GM23248 (cell line): ENCODE measurements around the gene TSPAN1. TPM values are rescaled to one million over a fixed set of nuclear protein-coding genes. Genes with fewer than 3 reads are reported as not detected.

Source experiments
- DNase-seq: peaks from one replicate; pipeline ENCODE4 v3.0.0-alpha.2; 2015
- H2AFZ ChIP-seq: fragments of 200-600 bp; sonication (generic); 2 replicates; pipeline ENCODE4 v1.6.1; 2016; ENCODE audit warnings: antibody characterized with exemption
- H3F3A ChIP-seq: fragments of 200-600 bp; sonication (generic); 2 replicates; pipeline ENCODE4 v1.6.1; 2016; ENCODE audit warnings: mild to moderate bottlenecking, antibody characterized with exemption, mixed run types; ENCODE audit not compliant: insufficient read depth
- H3K27ac ChIP-seq: fragments of 200-600 bp; sonication (generic); 2 replicates; pipeline ENCODE4 v1.5.1; 2016; ENCODE audit warnings: mild to moderate bottlenecking
- H3K27me3 ChIP-seq: fragments of 200-600 bp; sonication (generic); replicated peaks from 2 replicates; pipeline ENCODE4 v1.6.1; 2016; ENCODE audit warnings: mild to moderate bottlenecking; ENCODE audit not compliant: insufficient read depth
- H3K36me3 ChIP-seq: fragments of 200-600 bp; sonication (generic); 2 replicates; pipeline ENCODE4 v1.6.1; 2016; ENCODE audit warnings: low read depth, mild to moderate bottlenecking
- H3K4me1 ChIP-seq: fragments of 200-600 bp; sonication (generic); 2 replicates; pipeline ENCODE4 v1.6.1; 2016; ENCODE audit warnings: mild to moderate bottlenecking; ENCODE audit not compliant: insufficient read depth
- H3K4me2 ChIP-seq: fragments of 200-600 bp; sonication (generic); one replicate; pipeline ENCODE4 v1.6.1; 2016; ENCODE audit warnings: mild to moderate bottlenecking; ENCODE audit not compliant: unreplicated experiment
- H3K4me3 ChIP-seq: fragments of 200-600 bp; sonication (generic); 2 replicates; pipeline ENCODE4 v1.5.1; 2016; ENCODE audit warnings: mild to moderate bottlenecking
- H3K79me2 ChIP-seq: fragments of 200-600 bp; sonication (generic); 2 replicates; pipeline ENCODE4 v1.6.1; 2016; ENCODE audit warnings: mild to moderate bottlenecking; ENCODE audit not compliant: insufficient read depth
- H3K9ac ChIP-seq: fragments of 200-600 bp; sonication (generic); 2 replicates; pipeline ENCODE4 v1.6.1; 2016; ENCODE audit warnings: mild to moderate bottlenecking
- H3K9me2 ChIP-seq: fragments of 200-600 bp; sonication (generic); 2 replicates; pipeline ENCODE4 v1.6.1; 2016; ENCODE audit warnings: mixed run types, mild to moderate bottlenecking, moderate library complexity; ENCODE audit not compliant: insufficient read depth
- H3K9me3 ChIP-seq: fragments of 200-600 bp; sonication (generic); one replicate; pipeline ENCODE4 v1.6.1; 2017; ENCODE audit warnings: low read depth
- H4K20me1 ChIP-seq: fragments of 200-600 bp; sonication (generic); 2 replicates; pipeline ENCODE4 v1.6.0; 2016; ENCODE audit not compliant: insufficient read depth
- EZH2 ChIP-seq: fragments of 200-600 bp; sonication (generic); IDR thresholded peaks from 2 replicates; pipeline ENCODE4 v1.6.1; 2018; ENCODE audit warnings: antibody characterized with exemption, mild to moderate bottlenecking; ENCODE audit not compliant: insufficient read depth, poor library complexity, severe bottlenecking
- EZH2phosphoT487 ChIP-seq: fragments of 200-600 bp; sonication (generic); IDR thresholded peaks from 2 replicates; pipeline ENCODE4 v1.6.1; 2018; ENCODE audit warnings: antibody characterized with exemption, moderate library complexity, mild to moderate bottlenecking, low read depth; ENCODE audit not compliant: insufficient read depth
- WGBS, 2 experiments: methylation state at CpG; one replicate each; pipeline ENCODE4 v1.1.6; 2015 to 2017; ENCODE audit warnings: low lambda C conversion rate in 2 of 2, low coverage in 1 of 2; ENCODE audit errors: missing lambda C conversion rate in 2 of 2; 5-methylcytosine and 5-hydroxymethylcytosine counted together
- in situ Hi-C: fragments of 300-500 bp; cut with MboI; formaldehyde crosslinking; loops from 2 replicates; pipeline ENCODE4 v1.15.0; 2020
- polyA plus RNA-seq: library from polyadenylated mRNA; unstranded; fragments of >200 nt; fragmentation: Nextera tagmentation; extraction: Ambion mirVana; gene quantifications from 2 replicates; pipeline ENCODE4 v1.2.1, GENCODE V29; 2016
- total RNA-seq: library from RNA; depleted of rRNA; stranded (reverse); fragments of >200 nt; shearing (Covaris generic); gene quantifications from 2 replicates; pipeline ENCODE4 v1.2.3, GENCODE V29; 2014

TSPAN1 gene
- total and polyA plus RNA-seq, 2 experiments from 2014 or later: 0.70 TPM; not detected in 1

DNA sequence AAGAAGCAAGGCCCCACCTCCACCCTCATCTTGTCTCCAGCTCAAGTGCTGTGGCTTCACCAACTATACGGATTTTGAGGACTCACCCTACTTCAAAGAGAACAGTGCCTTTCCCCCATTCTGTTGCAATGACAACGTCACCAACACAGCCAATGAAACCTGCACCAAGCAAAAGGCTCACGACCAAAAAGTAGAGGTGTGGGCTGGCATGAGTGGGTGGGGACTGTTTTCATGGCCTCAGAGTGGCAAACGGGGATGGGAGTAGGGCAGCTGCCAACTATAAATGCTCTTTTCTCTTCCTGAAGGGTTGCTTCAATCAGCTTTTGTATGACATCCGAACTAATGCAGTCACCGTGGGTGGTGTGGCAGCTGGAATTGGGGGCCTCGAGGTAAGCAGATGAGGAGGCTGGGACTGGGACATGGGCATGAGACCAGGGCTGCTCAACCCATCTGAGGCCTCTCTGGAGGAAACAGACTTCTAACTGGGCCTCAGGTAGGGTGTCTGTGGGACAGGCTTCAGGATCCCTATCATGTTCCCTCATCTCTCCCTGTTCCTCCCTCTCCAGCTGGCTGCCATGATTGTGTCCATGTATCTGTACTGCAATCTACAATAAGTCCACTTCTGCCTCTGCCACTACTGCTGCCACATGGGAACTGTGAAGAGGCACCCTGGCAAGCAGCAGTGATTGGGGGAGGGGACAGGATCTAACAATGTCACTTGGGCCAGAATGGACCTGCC, 10.2 kb downstream of the TSPAN1 start:
- Histone ChIP-seq H3K79me2 (no peaks in the 10 kb centered on the region), H3K9ac (no peak overlapping the region), H3F3A (peaks cover 14% of the 10 kb centered on the region), H3K9me3 (no peaks in the 10 kb centered on the region), H4K20me1 (no peaks in the 10 kb centered on the region), H3K4me1 (peaks cover 28% of the 10 kb centered on the region), H3K27me3 (no peaks in the 10 kb centered on the region), H3K9me2 (no peaks in the 10 kb centered on the region), H3K4me3 (no peak overlapping the region), H3K36me3 (no peaks in the 10 kb centered on the region), H2AFZ (no peak overlapping the region), H3K27ac (no peak overlapping the region), H3K4me2 (no peak overlapping the region)
- no peak for DNase-seq
- no peak for TF ChIP-seq EZH2phosphoT487
- no peak for TF ChIP-seq EZH2
- in situ Hi-C loops: no loop called here
- 62 to 66% methylated on average over 7 of the region's 7 CpGs for WGBS, 2 experiments

DNA sequence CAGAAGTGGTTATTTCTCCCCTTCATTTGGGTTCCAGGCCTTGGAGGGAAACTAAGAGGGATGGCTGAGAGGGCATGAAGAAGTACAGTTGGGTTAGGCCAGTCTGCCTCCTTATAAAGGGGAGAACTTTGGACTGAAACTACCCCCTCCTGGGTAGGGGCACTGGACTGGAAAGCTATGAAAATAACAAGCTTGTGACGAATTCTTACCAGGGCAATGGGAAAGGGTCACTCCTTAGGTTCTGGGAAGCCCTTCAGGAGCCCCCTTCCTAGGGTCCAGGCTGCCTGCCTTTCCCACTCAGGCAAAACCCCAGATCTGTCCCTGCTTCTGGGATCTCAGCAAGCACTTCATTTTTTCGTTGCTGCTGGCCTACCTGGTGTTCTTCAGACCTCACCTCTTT, 11.2 kb downstream of the TSPAN1 start:
- 65 to 70% methylated on average over 2 of the region's 2 CpGs for WGBS, 2 experiments
- Histone ChIP-seq H3K4me3 (no peak overlapping the region), H3K27ac (no peak overlapping the region), H3F3A (peaks cover 14% of the 10 kb centered on the region), H3K9ac (no peak overlapping the region), H3K9me3 (no peaks in the 10 kb centered on the region), H3K79me2 (no peaks in the 10 kb centered on the region), H3K9me2 (no peaks in the 10 kb centered on the region), H3K27me3 (no peaks in the 10 kb centered on the region), H3K4me2 (no peak overlapping the region), H4K20me1 (no peaks in the 10 kb centered on the region), H2AFZ (no peak overlapping the region), H3K36me3 (no peaks in the 10 kb centered on the region), H3K4me1 (peaks cover 28% of the 10 kb centered on the region)
- in situ Hi-C loops: no loop called here
- DNase-seq: no peak
- TF ChIP-seq EZH2phosphoT487 (no peak), EZH2 (no peak)

DNA sequence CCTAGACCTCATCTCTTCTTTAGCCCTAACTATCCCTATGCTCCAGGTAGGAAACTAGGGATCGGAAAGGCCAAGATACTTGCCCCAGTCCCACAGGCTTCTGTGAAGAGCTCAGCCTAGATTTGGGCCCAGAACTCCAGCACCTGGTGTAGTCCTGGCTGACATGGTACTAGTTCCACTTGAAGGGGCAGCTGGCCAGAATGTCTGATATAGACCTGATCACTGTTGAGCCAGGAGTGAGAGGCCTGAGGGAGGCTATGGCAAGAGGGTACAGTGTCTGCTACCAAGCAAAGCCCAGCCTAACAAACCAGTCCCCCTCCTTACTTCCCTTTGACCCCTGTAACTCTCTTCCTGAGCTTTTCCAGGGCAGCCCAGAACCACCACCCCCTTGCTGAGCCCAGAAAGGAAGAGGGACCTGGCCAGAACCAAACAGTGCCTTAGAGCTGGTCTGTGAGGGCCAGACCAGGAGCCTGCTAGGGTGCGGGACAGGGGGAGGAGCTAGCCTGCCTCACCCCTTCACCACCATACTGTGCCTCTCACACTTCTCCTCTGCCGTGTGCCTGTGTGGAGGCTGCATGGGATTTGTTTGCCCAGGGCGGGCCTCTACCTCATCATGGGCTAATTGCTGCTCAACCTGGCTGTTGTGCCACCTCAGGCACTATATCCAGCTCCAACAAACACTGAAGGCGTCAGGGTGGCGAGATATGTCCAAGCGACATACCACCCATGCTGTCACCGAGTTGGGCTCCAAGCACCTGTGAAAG, 12.4 kb downstream of the TSPAN1 start:
- no peaks in the 10 kb centered on the region for H3K9me2 ChIP-seq

DNA sequence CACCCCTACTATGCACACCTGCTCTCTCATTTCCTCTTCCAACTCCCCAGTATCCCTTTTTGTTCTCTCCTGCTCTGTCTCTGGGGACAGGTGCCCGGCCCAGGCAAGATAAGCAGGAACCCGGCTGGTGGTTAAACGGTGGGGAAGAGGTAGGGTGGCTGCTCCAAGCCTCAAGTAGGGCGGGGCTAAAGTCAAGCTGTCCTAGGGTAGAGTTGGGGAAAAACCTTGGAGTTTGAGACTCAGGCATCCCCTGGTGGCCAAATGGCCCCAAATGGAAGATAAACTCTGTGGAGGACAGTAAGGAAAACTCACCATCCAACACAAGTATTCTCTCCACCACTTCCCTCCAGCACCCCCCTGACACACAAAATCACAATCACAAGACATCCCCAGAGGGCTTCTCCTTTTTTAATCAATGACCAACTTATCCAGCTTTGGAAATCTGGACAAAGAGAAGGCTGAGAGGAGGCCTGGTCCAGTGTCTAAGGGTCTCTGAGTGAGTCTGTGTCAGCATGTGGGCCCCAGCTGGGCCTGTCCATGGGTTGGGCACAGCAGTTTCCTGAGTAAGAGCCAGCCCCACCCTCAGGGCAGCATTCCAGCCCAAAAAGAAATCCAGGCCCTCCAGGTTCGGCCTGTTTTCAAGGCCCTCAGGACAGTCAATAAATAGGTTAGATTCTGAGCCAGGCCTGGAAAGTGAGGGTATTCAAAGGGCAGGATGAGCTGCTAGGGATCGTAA, 13.6 kb downstream of the TSPAN1 start:
- in situ Hi-C loops: no loop called here

More for the DNA sequence above, 12.4 kb downstream of the TSPAN1 start:
- Histone ChIP-seq H3K9ac (no peak overlapping the region), H3K4me1 (peaks cover 18% of the 10 kb centered on the region), H3K36me3 (no peaks in the 10 kb centered on the region), H2AFZ (no peak overlapping the region), H3K27me3 (no peaks in the 10 kb centered on the region), H3F3A (peaks cover 14% of the 10 kb centered on the region), H3K79me2 (no peaks in the 10 kb centered on the region), H3K4me2 (no peak overlapping the region), H3K4me3 (no peak overlapping the region), H3K9me3 (no peaks in the 10 kb centered on the region), H4K20me1 (no peaks in the 10 kb centered on the region), H3K27ac (no peak overlapping the region)
- no peak for DNase-seq
- 89 to 90% methylated on average over 8 of the region's 8 CpGs for WGBS, 2 experiments
- no peak for TF ChIP-seq EZH2phosphoT487
- no peak for TF ChIP-seq EZH2
- in situ Hi-C loops: no loop called here

More for the DNA sequence above, 13.6 kb downstream of the TSPAN1 start:
- TF ChIP-seq EZH2 (no peak), EZH2phosphoT487 (no peak)
- Histone ChIP-seq H3K4me1 (peaks cover 9% of the 10 kb centered on the region), H3K4me3 (no peak overlapping the region), H3K79me2 (no peaks in the 10 kb centered on the region), H4K20me1 (no peaks in the 10 kb centered on the region), H3F3A (peaks cover 12% of the 10 kb centered on the region), H3K9me2 (no peaks in the 10 kb centered on the region), H3K27ac (no peak overlapping the region), H3K9me3 (no peaks in the 10 kb centered on the region), H3K9ac (peak overlapping the region; percentile 48; the same call in 1 of the 2 replicates), H3K4me2 (no peak overlapping the region), H3K27me3 (no peaks in the 10 kb centered on the region), H2AFZ (no peak overlapping the region), H3K36me3 (no peaks in the 10 kb centered on the region)
- peak; percentile 41 for DNase-seq
- WGBS, 2 experiments: 81% methylated on average over 6 of the region's 6 CpGs
